H1 (cell line): ENCODE results near the gene TMA7B. TPM values are rescaled to one million over a fixed set of nuclear protein-coding genes. Genes with fewer than 3 reads are reported as not detected.
A peak's percentile ranks its signal among the peaks of the same experiment; 100 is the strongest.

ENCODE experiments used
- CTCF ChIA-PET: fragments of 300-600 bp; sonication (Branson Sonifier 250); formaldehyde crosslinking; loops from one replicate; lab custom pipeline; 2021; ENCODE audit not compliant: partially characterized antibody; lab: Charles Lee
- POLR2A ChIA-PET: fragments of 300-600 bp; sonication (Branson Sonifier 250); formaldehyde crosslinking; loops from one replicate; lab custom pipeline; 2021; ENCODE audit warnings: inconsistent platforms; ENCODE audit not compliant: partially characterized antibody; lab: Charles Lee
- DNase-seq, 2 experiments: peaks; one replicate each; pipeline versions ENCODE4 v3.0.0 to v3.0.0-alpha.2; 2010 to 2022; ENCODE audit warnings: low spot score in 2 of 2, low read depth in 1 of 2, mixed read lengths in 1 of 2
- FAIRE-seq: peaks from 2 replicates; lab custom pipeline; 2011; peaks lifted over from hg19 to GRCh38; lab: Jason Lieb, UNC
- H2AFZ ChIP-seq: 2 replicates; pipeline ENCODE4 v1.8.1; 2012; ENCODE audit warnings: low read length, inconsistent platforms
- H2AK5ac ChIP-seq: 2 replicates; pipeline ENCODE4 v1.6.1; 2013; ENCODE audit warnings: low read depth, low read length
- H2BK120ac ChIP-seq: replicated peaks from 2 replicates; pipeline ENCODE3; 2013; ENCODE audit warnings: low read depth, low read length, inconsistent platforms
- H2BK12ac ChIP-seq: 2 replicates; pipeline ENCODE4 v1.6.1; 2013; ENCODE audit warnings: low read depth, low read length
- H2BK15ac ChIP-seq: 2 replicates; pipeline ENCODE4 v1.6.1; 2013; ENCODE audit warnings: low read length
- H2BK20ac ChIP-seq: 2 replicates; pipeline ENCODE4 v1.6.1; 2013; ENCODE audit warnings: low read length
- H2BK5ac ChIP-seq: 2 replicates; pipeline ENCODE4 v1.6.1; 2013; ENCODE audit warnings: low read depth, low read length
- H3K14ac ChIP-seq: 2 replicates; pipeline ENCODE4 v1.6.1; 2013; ENCODE audit warnings: inconsistent platforms; ENCODE audit not compliant: insufficient read length
- H3K18ac ChIP-seq: 2 replicates; pipeline ENCODE4 v1.6.1; 2013; ENCODE audit warnings: low read length; ENCODE audit errors: extremely low read depth
- H3K23ac ChIP-seq: 2 replicates; pipeline ENCODE4 v1.6.1; 2013; ENCODE audit warnings: inconsistent platforms; ENCODE audit not compliant: insufficient read length
- H3K23me2 ChIP-seq: 2 replicates; pipeline ENCODE4 v1.6.1; 2013; ENCODE audit warnings: low read depth, low read length
- H3K27ac ChIP-seq: 2 replicates; pipeline ENCODE4 v1.6.1; 2011; ENCODE audit warnings: low read depth, low read length, inconsistent platforms
- H3K27me3 ChIP-seq, 4 experiments: replicated peaks in 1 of 4; 1 replicate in 1 of 4; 2 replicates in 3 of 4; pipeline versions ENCODE4 v1.6.1 to v1.8.1; 2011 to 2013; ENCODE audit warnings: low read length in 3 of 4, mild to moderate bottlenecking in 3 of 4, inconsistent platforms in 2 of 4, mixed read lengths in 2 of 4, moderate library complexity in 1 of 4; ENCODE audit not compliant: control insufficient read depth in 3 of 4, insufficient read depth in 3 of 4; ENCODE audit errors: extremely low read depth in 1 of 4
- H3K36me3 ChIP-seq, 4 experiments: 2 replicates each; pipeline versions ENCODE4 v1.6.1 to v1.8.1; 2011 to 2013; ENCODE audit warnings: mild to moderate bottlenecking in 4 of 4, low read length in 3 of 4, moderate library complexity in 2 of 4, control low read depth in 1 of 4, inconsistent platforms in 1 of 4; ENCODE audit not compliant: insufficient read depth in 4 of 4, control insufficient read depth in 2 of 4
- H3K4ac ChIP-seq: replicated peaks from 2 replicates; pipeline ENCODE3; 2013; ENCODE audit warnings: low read length, low read depth, mixed read lengths, inconsistent platforms; ENCODE audit not compliant: insufficient read length
- H3K4me1 ChIP-seq, 4 experiments: replicated peaks in 1 of 4; 1 replicate in 1 of 4; 2 replicates in 3 of 4; pipeline versions ENCODE4 v1.6.1 to v1.8.1; 2011 to 2013; ENCODE audit warnings: low read length in 3 of 4, inconsistent platforms in 2 of 4, mixed read lengths in 1 of 4; ENCODE audit not compliant: insufficient read depth in 4 of 4, control insufficient read depth in 3 of 4
- H3K4me2 ChIP-seq, 2 experiments: 2 replicates each; pipeline versions ENCODE4 v1.6.1 to v1.8.1; 2011 to 2013; ENCODE audit warnings: low read depth in 2 of 2, low read length in 2 of 2, control low read depth in 1 of 2, inconsistent platforms in 1 of 2, mild to moderate bottlenecking in 1 of 2; ENCODE audit not compliant: insufficient read depth in 1 of 2
- H3K4me3 ChIP-seq, 4 experiments: fragments of 200-600, 300-600 bp in 1 of 4; sonication (generic), shearing (Covaris generic), sonication (Bioruptor Twin) in 1 of 4; 2 replicates each; pipeline versions ENCODE4 v1.5.1 to v1.8.1; 2011 to 2016; ENCODE audit warnings: low read length in 4 of 4, low read depth in 3 of 4, control low read depth in 2 of 4, inconsistent platforms in 2 of 4, mild to moderate bottlenecking in 2 of 4, mixed read lengths in 1 of 4, moderate library complexity in 1 of 4; ENCODE audit not compliant: insufficient read depth in 2 of 4; ENCODE audit errors: extremely low read depth in 1 of 4
- H3K56ac ChIP-seq: replicated peaks from 2 replicates; pipeline ENCODE3; 2013; ENCODE audit warnings: low read depth, mild to moderate bottlenecking, mixed read lengths, low read length, inconsistent platforms; ENCODE audit not compliant: insufficient read length
- H3K79me1 ChIP-seq: 2 replicates; pipeline ENCODE4 v1.6.1; 2013; ENCODE audit warnings: low read depth, low read length, control low read depth
- H3K79me2 ChIP-seq, 2 experiments: 2 replicates each; pipeline versions ENCODE4 v1.6.1 to v1.8.1; 2012 to 2013; ENCODE audit warnings: low read length in 2 of 2, mild to moderate bottlenecking in 2 of 2, inconsistent platforms in 1 of 2; ENCODE audit not compliant: insufficient read depth in 2 of 2, control insufficient read depth in 1 of 2
- H3K9ac ChIP-seq, 4 experiments: replicated peaks in 1 of 4; 1 replicate in 1 of 4; 2 replicates in 3 of 4; pipeline versions ENCODE4 v1.6.1 to v1.8.1; 2011 to 2013; ENCODE audit warnings: low read depth in 3 of 4, low read length in 3 of 4, control low read depth in 2 of 4, mild to moderate bottlenecking in 2 of 4, moderate library complexity in 2 of 4, inconsistent platforms in 1 of 4; ENCODE audit errors: extremely low read depth in 1 of 4
- H3K9me3 ChIP-seq, 2 experiments: 2 replicates each; pipeline versions ENCODE4 v1.6.1 to v1.8.1; 2012 to 2013; ENCODE audit warnings: mild to moderate bottlenecking in 2 of 2, moderate library complexity in 2 of 2, control low read depth in 1 of 2, inconsistent platforms in 1 of 2, low read depth in 1 of 2, low read length in 1 of 2, mixed read lengths in 1 of 2; ENCODE audit not compliant: insufficient read depth in 2 of 2
- H4K20me1 ChIP-seq, 2 experiments: replicated peaks in 1 of 2; 2 replicates each; pipeline versions ENCODE3 to v1.8.1; 2011 to 2013; ENCODE audit warnings: inconsistent platforms in 2 of 2, low read length in 2 of 2, mild to moderate bottlenecking in 1 of 2; ENCODE audit not compliant: insufficient read depth in 2 of 2, control insufficient read depth in 1 of 2
- H4K5ac ChIP-seq: 2 replicates; pipeline ENCODE4 v1.6.1; 2013; ENCODE audit warnings: low read length, low read depth, mixed read lengths, inconsistent platforms; ENCODE audit not compliant: insufficient read length
- H4K8ac ChIP-seq: 2 replicates; pipeline ENCODE4 v1.8.0; 2013; ENCODE audit warnings: mild to moderate bottlenecking, moderate library complexity, low read length, inconsistent platforms; ENCODE audit not compliant: insufficient read depth; ENCODE audit errors: extremely low read depth
- H4K91ac ChIP-seq: replicated peaks from 2 replicates; pipeline ENCODE3; 2013; ENCODE audit warnings: low read length, mixed read lengths, inconsistent platforms; ENCODE audit not compliant: insufficient read length
- ASH2L ChIP-seq: fragments of 200-600, 300-600 bp; sonication (generic); IDR thresholded peaks from one replicate; pipeline ENCODE4 v1.7.1; 2017; ENCODE audit warnings: low read length
- ATF2 ChIP-seq: IDR thresholded peaks from 2 replicates; pipeline ENCODE4 v1.6.1; 2012; ENCODE audit warnings: low read length, inconsistent platforms
- BCL11A ChIP-seq, 2 experiments: IDR thresholded peaks; one replicate each; pipeline ENCODE4 v1.6.1; 2011; ENCODE audit warnings: low read depth in 2 of 2, low read length in 2 of 2, mild to moderate bottlenecking in 2 of 2
- EZH2 ChIP-seq: fragments of 200-600 bp; sonication (generic); IDR thresholded peaks from 2 replicates; pipeline ENCODE4 v1.7.1; 2012; ENCODE audit warnings: low read depth, mild to moderate bottlenecking, moderate library complexity, low read length, inconsistent platforms; ENCODE audit not compliant: severe bottlenecking
- HDAC2 ChIP-seq, 2 experiments: fragments of 300-600 bp in 1 of 2; sonication (generic) in 1 of 2; IDR thresholded peaks; 2 replicates each; pipeline ENCODE4 v1.6.1; 2011 to 2012; ENCODE audit warnings: low read depth in 2 of 2, low read length in 2 of 2, mild to moderate bottlenecking in 2 of 2, moderate library complexity in 2 of 2, borderline replicate concordance in 1 of 2, inconsistent platforms in 1 of 2
- JUN ChIP-seq: IDR thresholded peaks from 2 replicates; pipeline ENCODE4 v1.6.1; 2011; ENCODE audit warnings: low read depth, mild to moderate bottlenecking, improper control_type of control experiment, low read length
- KDM4A ChIP-seq: IDR thresholded peaks from one replicate; pipeline ENCODE4 v1.7.1; 2012; ENCODE audit warnings: low read depth, mild to moderate bottlenecking, moderate library complexity, low read length, inconsistent platforms; ENCODE audit not compliant: severe bottlenecking
- POLR2AphosphoS5 ChIP-seq: IDR thresholded peaks from 2 replicates; pipeline ENCODE4 v1.6.1; 2011; ENCODE audit warnings: low read depth, low read length
- TAF1 ChIP-seq: IDR thresholded peaks from 2 replicates; pipeline ENCODE4 v1.6.1; 2011; ENCODE audit warnings: mild to moderate bottlenecking, low read depth, low read length
- TAF7 ChIP-seq: optimal IDR thresholded peaks from 2 replicates; pipeline ENCODE3; 2011; ENCODE audit warnings: low read depth, mild to moderate bottlenecking, inconsistent platforms, low read length, moderate library complexity, borderline replicate concordance
- TEAD4 ChIP-seq: IDR thresholded peaks from 2 replicates; pipeline ENCODE4 v1.6.1; 2012; ENCODE audit warnings: low read depth, low read length, inconsistent platforms, mixed read lengths
- WGBS, 2 experiments: shearing (Covaris generic) in 1 of 2; methylation state at CpG; one replicate each; pipeline versions ENCODE4 v1.1.6 to v1.1.7; 2013 to 2015; ENCODE audit warnings: low lambda C conversion rate in 2 of 2, mixed read lengths in 2 of 2, inconsistent platforms in 1 of 2, low coverage in 1 of 2, missing lambda C conversion rate in 1 of 2; ENCODE audit not compliant: insufficient replicate concordance in 2 of 2, insufficient coverage in 1 of 2, insufficient read length in 1 of 2; ENCODE audit errors: extremely low coverage in 1 of 2, missing lambda C conversion rate in 1 of 2; 5-methylcytosine and 5-hydroxymethylcytosine counted together
- polyA plus RNA-seq, 7 experiments: library from polyadenylated mRNA; depleted of rRNA in 3 of 7; stranded (reverse) in 5 of 7; unstranded in 2 of 7; fragments of >200 nt in 5 of 7; fragments of 200-250 nt in 2 of 7; gene quantifications; 1 replicate in 5 of 7; 2 replicates in 1 of 7; 4 replicates in 1 of 7; pipeline versions ENCODE4 v1.2.1 to v1.2.3, GENCODE V29; 2011 to 2013; ENCODE audit warnings: missing spikeins in 2 of 7, mixed read lengths in 2 of 7
- total RNA-seq: library from RNA; stranded (reverse); fragmentation: NEBNext Ultra II Directional; extraction: Animal tissue kit (Norgen Biotek cat#: 25700); gene quantifications from 2 replicates; pipeline ENCODE4 v1.2.1, GENCODE V29; 2021

Gene TMA7B
- total and polyA plus RNA-seq, 2 of the 8 experiments (the other 6 are each of a cell fraction or from before 2014, with no cell fraction given) = not detected

GRCh38 chr22:39988386-39989114, 28.4 kb downstream of the TMA7B start:
- Histone ChIP-seq H2BK12ac (no peak overlapping the region), H3K18ac (peak overlapping the region; percentile 39; the same call in 1 of the 2 replicates), H4K20me1 (no peaks in the 10 kb centered on the region), H3K4me1 (peaks cover 0 to 4% (median 2%) of the 10 kb centered on the region in 4 experiments; a peak in 3 of 7 replicates), H4K5ac (no peak overlapping the region), H3K79me1 (no peaks in the 10 kb centered on the region), H3K27ac (no peak overlapping the region), H3K23me2 (peaks cover 2% of the 10 kb centered on the region; the same call in 1 of the 2 replicates), H4K91ac (no peak overlapping the region), H2AK5ac (no peak overlapping the region), H3K56ac (no peak overlapping the region), H3K23ac (no peak overlapping the region), H3K9ac (no peak overlapping the region; a peak in 1 of 7 replicates), H4K8ac (no peak overlapping the region), H3K4me2 (no peak overlapping the region), H3K36me3 (no peaks in the 10 kb centered on the region), H2BK120ac (no peak overlapping the region), H3K27me3 (peaks cover 0 to 4% (median 2%) of the 10 kb centered on the region in 4 experiments; a peak in 4 of 7 replicates), H3K4me3 (no peak overlapping the region), H2AFZ (no peak overlapping the region), H2BK20ac (no peak overlapping the region), H2BK15ac (no peak overlapping the region), H3K4ac (no peak overlapping the region), H3K9me3 (no peaks in the 10 kb centered on the region), H3K14ac (no peak overlapping the region), H2BK5ac (no peak overlapping the region), H3K79me2 (no peaks in the 10 kb centered on the region)
- CTCF ChIA-PET = no interaction called here
- FAIRE-seq (no peak), DNase-seq (no peak)
- WGBS, 2 experiments = 86% methylated on average over 8 of the region's 10 CpGs; no CpG with 5 or more reads in 1 of the 2 experiments
- POLR2A ChIA-PET = no interaction called here
- TF ChIP-seq TEAD4 = no peak
- TF ChIP-seq JUN = no peak
- no peak for TF ChIP-seq TAF7
- no peak for TF ChIP-seq EZH2
- no peak for TF ChIP-seq ASH2L
- no peak for TF ChIP-seq ATF2
- no peak for TF ChIP-seq HDAC2 (IDR thresholded peaks at IDR 0.05; ENCODE audit: borderline replicate concordance in 1 of 2, low read depth in 2 of 2, low read length in 2 of 2)
- no peak for TF ChIP-seq TAF1
- no peak for TF ChIP-seq KDM4A
- no peak for TF ChIP-seq POLR2AphosphoS5
- no peak for TF ChIP-seq BCL11A (IDR thresholded peaks at IDR 0.05; ENCODE audit: low read depth in 2 of 2, low read length in 2 of 2)
